Stomach (tissue), 4 donors: Measurements from ENCODE around the gene VKORC1.

Experiments used
- EP300 ChIP-seq: sonication (generic); formaldehyde crosslinking; IDR thresholded peaks from one replicate; pipeline ENCODE4 v1.6.1; 2017; ENCODE audit warnings: antibody characterized with exemption
- POLR2A ChIP-seq, 4 donors: fragments of 450-650 bp; IDR thresholded peaks; one replicate each; pipeline ENCODE4 v1.6.1; 2016; ENCODE audit warnings: antibody characterized with exemption in 4 of 4, control low read depth in 2 of 4, mild to moderate bottlenecking in 1 of 4, moderate library complexity in 1 of 4
- POLR2AphosphoS5 ChIP-seq, 3 donors: sonication (generic); formaldehyde crosslinking; IDR thresholded peaks; one replicate each; pipeline ENCODE4 v1.6.1; 2016; ENCODE audit warnings: antibody characterized with exemption in 3 of 3
- TF ChIP-seq, protein P1 (sequence below), 7 experiments: fragments of 450-650 bp in 4 of 7; fragments of 200-600 bp in 3 of 7; sonication (generic) in 3 of 7; IDR thresholded peaks; one replicate each; pipeline ENCODE4 v1.5.1; 2016 to 2019; ENCODE audit warnings: antibody characterized with exemption in 7 of 7, control low read depth in 2 of 7, mild to moderate bottlenecking in 1 of 7

GRCh38 chr16:31107465-31107867 lies 12.9 kb upstream of the VKORC1 start:
- TF ChIP-seq POLR2AphosphoS5 (IDR thresholded peaks at IDR 0.05) (no peak), POLR2A (IDR thresholded peaks at IDR 0.05) (no peak), EP300 (no peak)
- TF ChIP-seq, protein P1, sequence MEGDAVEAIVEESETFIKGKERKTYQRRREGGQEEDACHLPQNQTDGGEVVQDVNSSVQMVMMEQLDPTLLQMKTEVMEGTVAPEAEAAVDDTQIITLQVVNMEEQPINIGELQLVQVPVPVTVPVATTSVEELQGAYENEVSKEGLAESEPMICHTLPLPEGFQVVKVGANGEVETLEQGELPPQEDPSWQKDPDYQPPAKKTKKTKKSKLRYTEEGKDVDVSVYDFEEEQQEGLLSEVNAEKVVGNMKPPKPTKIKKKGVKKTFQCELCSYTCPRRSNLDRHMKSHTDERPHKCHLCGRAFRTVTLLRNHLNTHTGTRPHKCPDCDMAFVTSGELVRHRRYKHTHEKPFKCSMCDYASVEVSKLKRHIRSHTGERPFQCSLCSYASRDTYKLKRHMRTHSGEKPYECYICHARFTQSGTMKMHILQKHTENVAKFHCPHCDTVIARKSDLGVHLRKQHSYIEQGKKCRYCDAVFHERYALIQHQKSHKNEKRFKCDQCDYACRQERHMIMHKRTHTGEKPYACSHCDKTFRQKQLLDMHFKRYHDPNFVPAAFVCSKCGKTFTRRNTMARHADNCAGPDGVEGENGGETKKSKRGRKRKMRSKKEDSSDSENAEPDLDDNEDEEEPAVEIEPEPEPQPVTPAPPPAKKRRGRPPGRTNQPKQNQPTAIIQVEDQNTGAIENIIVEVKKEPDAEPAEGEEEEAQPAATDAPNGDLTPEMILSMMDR (IDR thresholded peaks at IDR 0.05), result no peak
